Adrenal gland (tissue), 19 donors: Measurements from ENCODE around the gene TEX2. TPM values are rescaled to one million over a fixed set of nuclear protein-coding genes. Genes with fewer than 3 reads are reported as not detected.

Experiments
- DNase-seq, 7 donors: peaks; one replicate each; pipeline ENCODE4 v3.0.0-alpha.2; 2019 to 2020
- H3K27ac ChIP-seq, 5 donors: fragments of 200-600 bp; sonication (generic) in 4 of 5; 1 replicate in 3 of 5; 2 replicates in 2 of 5; pipeline versions ENCODE4 v1.5.1 to v1.8.0; 2016 to 2020; ENCODE audit warnings: mild to moderate bottlenecking in 1 of 5
- H3K27me3 ChIP-seq: fragments of 200-600 bp; 2 replicates; pipeline ENCODE4 v1.8.0; 2021
- H3K36me3 ChIP-seq, 2 donors: fragments of 200-600 bp; replicated peaks in 1 of 2; 1 replicate in 1 of 2; 2 replicates in 1 of 2; pipeline versions ENCODE4 v1.5.1 to v1.8.0; 2018 to 2022
- H3K4me1 ChIP-seq, 2 donors: fragments of 200-600 bp; replicated peaks in 1 of 2; 1 replicate in 1 of 2; 2 replicates in 1 of 2; pipeline versions ENCODE4 v1.5.1 to v1.8.0; 2018 to 2021
- H3K4me3 ChIP-seq, 4 donors: fragments of 200-600 bp; sonication (generic) in 3 of 4; one replicate each; pipeline ENCODE4 v1.5.1; 2016 to 2018
- H3K9me3 ChIP-seq, 3 donors: fragments of 200-600 bp; sonication (generic) in 1 of 3; replicated peaks in 1 of 3; 1 replicate in 2 of 3; 2 replicates in 1 of 3; pipeline versions ENCODE4 v1.5.1 to v1.8.0; 2016 to 2021
- POLR2A ChIP-seq, 2 donors: fragments of 450-650 bp; IDR thresholded peaks; one replicate each; pipeline ENCODE4 v1.6.1; 2017; ENCODE audit warnings: antibody characterized with exemption in 2 of 2, mild to moderate bottlenecking in 2 of 2, moderate library complexity in 1 of 2
- WGBS, 4 donors: extraction: QIAGEN DNeasy Blood & Tissue Kit in 2 of 4; methylation state at CpG; one replicate each; pipeline versions ENCODE4 v1.1.5 to v1.1.7; 2013 to 2017; 5-methylcytosine and 5-hydroxymethylcytosine counted together
- intact Hi-C, 2 donors: fragments of 100-400 bp; cut with DNase I; formaldehyde crosslinking; loops; one replicate each; pipeline versions ENCODE4 v1.14.1 to v1.15.0; 2022 to 2023
- long read RNA-seq, 10 donors: library from polyadenylated mRNA in 3 of 10; unstranded in 2 of 10; stranded (forward) in 1 of 10; transcript quantifications; one replicate each; pipeline ENCODE4 v2.0.0 and lab custom pipeline, GENCODE V29; 2021 to 2026
- polyA plus RNA-seq, 3 donors: library from polyadenylated mRNA; stranded (reverse); fragments of 200-250 nt in 2 of 3; fragments of 350-450 nt in 1 of 3; fragmentation: Illumina TruSeq in 1 of 3; extraction: RNeasy Lipid Tissue Mini Kit (QIAGEN cat#74804) in 1 of 3; gene quantifications; one replicate each; pipeline ENCODE4 v1.2.3, GENCODE V29; 2013 to 2014
- total RNA-seq, 9 donors: library from RNA; depleted of rRNA in 4 of 9; stranded (reverse); fragments of >200 nt in 4 of 9; fragments of 120-200 nt in 1 of 9; fragmentation: NEBNext Ultra II Directional in 1 of 9; extraction: Animal tissue kit (Norgen Biotek cat#: 25700) in 1 of 9; gene quantifications; one replicate each; pipeline versions ENCODE4 v1.1.0 to v1.2.4, GENCODE V29; 2013 to 2023
- TF ChIP-seq, protein P1 (sequence below), 6 experiments: fragments of 450-650 bp in 4 of 6; fragments of 200-600 bp in 2 of 6; sonication (generic) in 1 of 6; IDR thresholded peaks; 1 replicate in 5 of 6; 2 replicates in 1 of 6; pipeline versions ENCODE4 v1.5.1 to v1.8.0; 2016 to 2021; ENCODE audit warnings: antibody characterized with exemption in 6 of 6, mild to moderate bottlenecking in 2 of 6, moderate library complexity in 1 of 6
- donor health status: healthy with polysubstance abuse.
- donor health status: Bipolar disorder and iron deficiency.
- donor health status: DM: yes; HTN: yes; CAD: no.
- donor health status: DM: no; HTN: no; CAD: no.
- donor health status: DM: no; HTN: no; CAD: no.
- donor health status: DM: yes; HTN: yes; CAD: no.

Gene TEX2
- total RNA-seq (10 to 100 TPM; 56.5 to 91.5 (median 63.0) TPM), polyA plus RNA-seq (10 to 100 TPM; 12.0 to 80.6 (median 18.5) TPM)
- long read RNA-seq, donor 1, full-length matches to known transcripts, result 4 of 21 reads
- long read RNA-seq, donor 1, partial matches to known transcripts, result 10 of 21 reads
- long read RNA-seq, donor 1, other reads (novel, unspliced or antisense), result 7 of 21 reads
- long read RNA-seq, donor 2, full-length matches to known transcripts, result 3 of 8 reads
- long read RNA-seq, donor 2, partial matches to known transcripts, result 5 of 8 reads
- long read RNA-seq, donor 2, other reads (novel, unspliced or antisense), result 0 of 8 reads
- long read RNA-seq, donor 3, full-length matches to known transcripts, result 3 of 3 reads
- long read RNA-seq, donor 3, partial matches to known transcripts, result 0 of 3 reads
- long read RNA-seq, donor 3, other reads (novel, unspliced or antisense), result 0 of 3 reads
- long read RNA-seq, donor 4, full-length matches to known transcripts, result 1 of 14 reads
- long read RNA-seq, donor 4, partial matches to known transcripts, result 6 of 14 reads
- long read RNA-seq, donor 4, other reads (novel, unspliced or antisense), result 7 of 14 reads
- long read RNA-seq, donor 5, full-length matches to known transcripts, result 49 of 87 reads
- long read RNA-seq, donor 5, partial matches to known transcripts, result 18 of 87 reads
- long read RNA-seq, donor 5, other reads (novel, unspliced or antisense), result 20 of 87 reads
- long read RNA-seq, donor 6, partial matches to known transcripts, result 6 of 9 reads
- long read RNA-seq, donor 6, other reads (novel, unspliced or antisense), result 3 of 9 reads
- long read RNA-seq, donor 7, partial matches to known transcripts, result 10 of 10 reads
- long read RNA-seq, donor 7, other reads (novel, unspliced or antisense), result 0 of 10 reads
- long read RNA-seq, donor 8, full-length matches to known transcripts, result 7 of 12 reads
- long read RNA-seq, donor 8, partial matches to known transcripts, result 5 of 12 reads
- long read RNA-seq, donor 8, other reads (novel, unspliced or antisense), result 0 of 12 reads
- long read RNA-seq, donor 9, full-length matches to known transcripts, result 5 of 10 reads
- long read RNA-seq, donor 9, partial matches to known transcripts, result 5 of 10 reads
- long read RNA-seq, donor 9, other reads (novel, unspliced or antisense), result 0 of 10 reads
- long read RNA-seq, donor 10, partial matches to known transcripts, result 5 of 5 reads
- long read RNA-seq, donor 10, other reads (novel, unspliced or antisense), result 0 of 5 reads

DNA sequence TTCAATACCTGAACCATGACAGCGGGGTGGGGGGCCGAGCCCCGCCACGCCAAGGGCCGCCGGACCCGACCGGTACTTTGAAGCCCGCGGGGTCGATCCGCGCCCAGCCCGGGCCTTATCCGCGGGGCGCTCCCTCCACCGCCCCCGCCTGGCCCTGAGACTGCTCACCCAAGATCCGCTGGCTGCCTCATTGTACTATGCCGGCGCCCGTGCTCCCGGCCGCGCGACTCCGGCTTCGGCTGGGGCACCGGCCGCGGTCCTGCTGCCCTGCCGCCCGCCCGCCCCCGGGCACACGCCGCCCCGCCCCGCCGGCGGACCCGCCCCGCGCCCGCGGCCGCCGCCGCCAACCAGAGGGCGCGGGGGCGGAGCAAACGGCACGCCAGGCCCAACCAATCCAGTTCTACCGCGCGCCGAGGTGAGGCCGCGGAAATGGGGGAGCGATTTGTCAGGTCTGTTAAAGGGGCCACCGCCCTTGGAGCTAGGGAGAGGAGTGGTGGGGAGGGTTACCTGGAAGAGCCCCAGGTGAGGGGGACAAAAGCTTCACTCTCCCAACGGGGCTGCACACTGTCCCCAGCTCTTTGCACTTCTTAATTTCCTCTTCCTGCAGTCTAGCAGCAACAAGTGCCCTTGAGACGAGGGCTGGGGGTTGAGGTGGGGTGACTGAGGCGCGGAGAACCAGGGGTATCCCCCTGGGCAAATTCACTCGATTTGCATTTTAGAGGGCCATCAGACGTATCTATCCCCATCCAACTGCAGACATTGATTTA is at the start of gene TEX2:
TSS of gene TEX2 (minus strand) at position 261 of the 767 bp plus-strand sequence. CDS start 49,043 bp downstream, outside the sequence.
- DNase-seq, result peak; percentile 85 to 95 (median 91)
- WGBS, 4 donors, result 1 to 4% (median 1%) methylated on average over 7 to 69 of the region's 69 CpGs
- Histone ChIP-seq H3K36me3 (no peaks in the 10 kb centered on the region), H3K27me3 (no peaks in the 10 kb centered on the region), H3K27ac (peak within 1 kb of the TSS; percentile 80 to 98 (median 91)), H3K4me1 (peaks cover 26 to 32% of the 10 kb centered on the region in 2 donors), H3K4me3 (peak within 1 kb of the TSS; percentile 41 to 99 (median 78)), H3K9me3 (no peaks in the 10 kb centered on the region)
- TF ChIP-seq POLR2A (IDR thresholded peaks at IDR 0.05), result peak; percentile 68 to 85
- TF ChIP-seq, protein P1, sequence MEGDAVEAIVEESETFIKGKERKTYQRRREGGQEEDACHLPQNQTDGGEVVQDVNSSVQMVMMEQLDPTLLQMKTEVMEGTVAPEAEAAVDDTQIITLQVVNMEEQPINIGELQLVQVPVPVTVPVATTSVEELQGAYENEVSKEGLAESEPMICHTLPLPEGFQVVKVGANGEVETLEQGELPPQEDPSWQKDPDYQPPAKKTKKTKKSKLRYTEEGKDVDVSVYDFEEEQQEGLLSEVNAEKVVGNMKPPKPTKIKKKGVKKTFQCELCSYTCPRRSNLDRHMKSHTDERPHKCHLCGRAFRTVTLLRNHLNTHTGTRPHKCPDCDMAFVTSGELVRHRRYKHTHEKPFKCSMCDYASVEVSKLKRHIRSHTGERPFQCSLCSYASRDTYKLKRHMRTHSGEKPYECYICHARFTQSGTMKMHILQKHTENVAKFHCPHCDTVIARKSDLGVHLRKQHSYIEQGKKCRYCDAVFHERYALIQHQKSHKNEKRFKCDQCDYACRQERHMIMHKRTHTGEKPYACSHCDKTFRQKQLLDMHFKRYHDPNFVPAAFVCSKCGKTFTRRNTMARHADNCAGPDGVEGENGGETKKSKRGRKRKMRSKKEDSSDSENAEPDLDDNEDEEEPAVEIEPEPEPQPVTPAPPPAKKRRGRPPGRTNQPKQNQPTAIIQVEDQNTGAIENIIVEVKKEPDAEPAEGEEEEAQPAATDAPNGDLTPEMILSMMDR (IDR thresholded peaks at IDR 0.05), result no peak
- intact Hi-C loops, result loop anchor here in 1 of 2 donors (10.0 kb wide), 1 partner anchor 118 kb away; no protein-coding TSS in a partner anchor

DNA sequence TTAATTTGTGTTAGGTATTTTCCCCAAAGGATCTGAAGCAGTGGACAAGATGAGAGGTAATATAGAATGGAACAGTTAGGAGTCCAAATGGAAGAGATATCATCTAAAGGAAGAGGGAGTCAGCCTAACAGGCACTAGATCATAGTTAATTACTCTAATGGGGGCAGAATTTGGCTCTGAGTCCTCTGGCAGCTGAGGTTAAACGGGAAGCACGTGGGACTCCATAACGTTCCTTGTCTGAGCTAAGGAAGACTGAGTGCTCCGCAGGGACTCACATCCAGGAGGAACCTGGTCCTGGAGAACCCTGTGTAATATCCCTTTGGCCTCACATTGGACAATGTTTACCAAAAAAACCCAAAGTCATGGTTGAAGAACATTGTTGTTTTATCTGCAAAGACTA is 46.6 kb upstream of the TEX2 start:
- H3K27ac ChIP-seq, result peak overlapping the region in 1 of 5 donors; percentile 33
- no peaks in the 10 kb centered on the region for H3K9me3 ChIP-seq
- intact Hi-C loops, result no loop called here
- no peaks in the 10 kb centered on the region for H3K27me3 ChIP-seq
- 54 to 79% (median 70%) methylated on average over 4 of the region's 4 CpGs for WGBS, 4 donors
- TF ChIP-seq POLR2A (IDR thresholded peaks at IDR 0.05), result no peak
- TF ChIP-seq, protein P1 (IDR thresholded peaks at IDR 0.05), result no peak
- H3K4me1 ChIP-seq, result no peaks in the 10 kb centered on the region
- no peaks in the 10 kb centered on the region for H3K36me3 ChIP-seq
- DNase-seq, result no peak
- no peak overlapping the region for H3K4me3 ChIP-seq

DNA sequence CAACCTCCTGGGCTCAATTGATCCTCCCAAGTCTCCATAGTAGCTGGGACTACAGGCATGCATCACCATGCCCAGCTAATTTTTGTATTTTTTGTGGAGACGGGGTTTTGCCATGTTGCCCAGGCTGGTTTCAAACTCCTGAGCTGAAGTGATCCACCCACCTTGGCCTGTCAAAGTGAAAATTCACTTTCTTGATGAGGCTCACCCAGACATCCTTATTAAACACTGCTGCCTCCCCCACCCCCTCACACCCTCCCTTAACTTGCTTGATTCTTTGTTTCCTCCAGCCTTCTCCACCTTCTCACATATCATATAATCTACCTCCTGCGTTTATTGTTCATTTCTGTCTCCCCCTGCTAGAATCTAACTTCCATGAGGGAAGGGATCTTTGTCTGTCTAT is 46.0 kb upstream of the TEX2 start:
- TF ChIP-seq POLR2A (IDR thresholded peaks at IDR 0.05), result no peak
- TF ChIP-seq, protein P1 (IDR thresholded peaks at IDR 0.05), result no peak
- no peaks in the 10 kb centered on the region for H3K9me3 ChIP-seq
- no peak for DNase-seq
- H3K4me3 ChIP-seq, result no peak overlapping the region
- 65 to 88% (median 82%) methylated on average over 2 of the region's 2 CpGs for WGBS, 4 donors
- H3K36me3 ChIP-seq, result no peaks in the 10 kb centered on the region
- H3K27me3 ChIP-seq, result no peaks in the 10 kb centered on the region
- H3K27ac ChIP-seq, result no peak overlapping the region
- H3K4me1 ChIP-seq, result no peaks in the 10 kb centered on the region
- intact Hi-C loops, result no loop called here
